Memory B cell (primary cell): Measurements from ENCODE around the gene CLC.
"Not testable (repeated sequence)": the region's sequence is repeated elsewhere in the genome, so short reads cannot be mapped to it uniquely, and the experiment has no call there.

Experiments
- ATAC-seq: fragments of 150-1000 bp; cut with Tn5 transposase; 2 replicates; pipeline ENCODE4 v1.10.0; 2021; ENCODE audit warnings: low read depth, mild to moderate bottlenecking, moderate library complexity
- DNase-seq, 2 donors: peaks; one replicate each; pipeline ENCODE4 v3.0.0; 2022; ENCODE audit warnings: low spot score in 2 of 2
- H3K27ac Mint-ChIP-seq: one replicate; pipeline ENCODE4 v1.8.0; 2022; ENCODE audit warnings: mild to moderate bottlenecking, moderate library complexity, mixed read lengths
- H3K27me3 Mint-ChIP-seq: one replicate; pipeline ENCODE4 v1.8.0; 2022; ENCODE audit warnings: mixed read lengths
- H3K36me3 Mint-ChIP-seq: one replicate; pipeline ENCODE4 v1.8.0; 2022; ENCODE audit warnings: mild to moderate bottlenecking, mixed read lengths
- H3K4me1 Mint-ChIP-seq: one replicate; pipeline ENCODE4 v1.8.0; 2022; ENCODE audit warnings: mixed read lengths
- H3K4me3 Mint-ChIP-seq: one replicate; pipeline ENCODE4 v1.8.0; 2022; ENCODE audit warnings: mild to moderate bottlenecking, moderate library complexity, mixed read lengths
- H3K9me3 Mint-ChIP-seq: one replicate; pipeline ENCODE4 v1.8.0; 2022; ENCODE audit warnings: mixed read lengths

CLC gene

GRCh38 chr19:39709026-39709872 is 28.6 kb downstream of the CLC start:
- H3K27me3 Mint-ChIP-seq: peaks cover 16% of the 10 kb centered on the region
- DNase-seq: no peak
- no peaks in the 10 kb centered on the region for H3K36me3 Mint-ChIP-seq
- H3K27ac Mint-ChIP-seq: no peak overlapping the region
- no peak for ATAC-seq
- H3K9me3 Mint-ChIP-seq: no peaks in the 10 kb centered on the region
- H3K4me1 Mint-ChIP-seq: no peaks in the 10 kb centered on the region
- H3K4me3 Mint-ChIP-seq: no peak overlapping the region

DNA sequence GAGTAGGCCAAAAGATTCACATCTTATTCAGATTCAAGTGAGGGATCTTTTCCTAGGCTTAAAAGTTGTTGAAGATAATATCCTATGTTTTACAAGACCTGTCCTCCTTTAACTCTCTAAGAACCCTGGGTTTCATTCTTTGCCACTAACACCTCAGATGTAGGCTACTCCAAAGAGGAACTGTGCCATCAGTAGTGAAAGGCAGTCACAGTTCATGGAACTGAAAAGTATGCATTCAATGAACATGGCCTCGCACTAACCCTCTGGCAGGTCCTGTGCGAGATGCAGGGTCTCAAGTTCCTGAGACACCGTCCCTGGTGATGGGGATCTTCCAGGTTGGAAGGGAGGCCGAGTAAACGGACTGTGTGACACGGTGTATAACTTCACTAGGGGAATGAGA is 29.2 kb downstream of the CLC start:
- DNase-seq (no peak), ATAC-seq (no peak)
- no peak overlapping the region for H3K27ac Mint-ChIP-seq
- no peak overlapping the region for H3K4me3 Mint-ChIP-seq
- H3K9me3 Mint-ChIP-seq: no peaks in the 10 kb centered on the region
- no peaks in the 10 kb centered on the region for H3K4me1 Mint-ChIP-seq
- no peaks in the 10 kb centered on the region for H3K36me3 Mint-ChIP-seq
- peaks cover 16% of the 10 kb centered on the region for H3K27me3 Mint-ChIP-seq

- H3K4me3 Mint-ChIP-seq: no peak overlapping the region
- ATAC-seq: no peak
Measured at GRCh38 chr19:39705578-39706188, 32.1 kb downstream of the CLC start.

GRCh38 chr19:39704181-39705044 is 33.4 kb downstream of the CLC start, which contains the start of gene LGALS14:
Gene LGALS14, plus strand, starts transcription at chr19:39704481. Its CDS starts 48 bp downstream, at chr19:39704529.
- no peak for DNase-seq
- ATAC-seq: no peak
- Mint-ChIP-seq H3K27ac (no peak within 1 kb of the TSS), H3K4me1 (no peaks in the 10 kb centered on the region), H3K27me3 (peaks cover 25% of the 10 kb centered on the region), H3K9me3 (no peaks in the 10 kb centered on the region), H3K36me3 (no peaks in the 10 kb centered on the region), H3K4me3 (no peak within 1 kb of the TSS)

More at GRCh38 chr19:39705578-39706188, 32.1 kb downstream of the CLC start:
- Mint-ChIP-seq H3K9me3 (no peaks in the 10 kb centered on the region), H3K36me3 (no peaks in the 10 kb centered on the region), H3K27ac (no peak overlapping the region), H3K27me3 (peaks cover 25% of the 10 kb centered on the region), H3K4me1 (no peaks in the 10 kb centered on the region)
- DNase-seq: no peak

DNA sequence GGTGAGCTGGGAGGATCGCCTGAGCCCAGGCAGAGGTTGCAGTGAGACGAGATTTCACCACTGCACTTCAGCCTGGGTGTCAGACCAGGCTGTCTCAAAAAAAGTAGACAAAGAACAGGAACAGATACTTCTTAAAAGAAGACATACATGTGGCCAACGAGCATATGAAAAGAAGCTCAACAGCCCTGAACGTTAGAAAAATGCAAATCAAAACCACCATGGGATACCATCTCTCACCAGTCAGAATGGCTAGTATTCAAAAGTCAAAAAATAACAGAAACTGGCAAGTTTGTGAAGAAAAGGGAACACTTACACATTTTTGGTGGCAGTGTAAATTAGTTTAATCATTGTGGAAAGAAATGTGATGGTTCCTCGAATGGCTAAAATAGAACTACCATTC is 36.5 kb downstream of the CLC start:
- ATAC-seq (peak; percentile 15), DNase-seq (no peak)
- Mint-ChIP-seq H3K36me3 (no peaks in the 10 kb centered on the region), H3K4me3 (no peak overlapping the region), H3K27ac (no peak overlapping the region), H3K27me3 (peaks cover 24% of the 10 kb centered on the region), H3K9me3 (no peaks in the 10 kb centered on the region), H3K4me1 (no peaks in the 10 kb centered on the region)

- Mint-ChIP-seq H3K27ac (no peak overlapping the region), H3K9me3 (no peaks in the 10 kb centered on the region), H3K27me3 (peaks cover 30% of the 10 kb centered on the region), H3K4me3 (no peak overlapping the region), H3K36me3 (no peaks in the 10 kb centered on the region), H3K4me1 (no peaks in the 10 kb centered on the region)
- ATAC-seq (no peak), DNase-seq (no peak)
Measured at GRCh38 chr19:39698535-39698934, 39.3 kb downstream of the CLC start.

DNA sequence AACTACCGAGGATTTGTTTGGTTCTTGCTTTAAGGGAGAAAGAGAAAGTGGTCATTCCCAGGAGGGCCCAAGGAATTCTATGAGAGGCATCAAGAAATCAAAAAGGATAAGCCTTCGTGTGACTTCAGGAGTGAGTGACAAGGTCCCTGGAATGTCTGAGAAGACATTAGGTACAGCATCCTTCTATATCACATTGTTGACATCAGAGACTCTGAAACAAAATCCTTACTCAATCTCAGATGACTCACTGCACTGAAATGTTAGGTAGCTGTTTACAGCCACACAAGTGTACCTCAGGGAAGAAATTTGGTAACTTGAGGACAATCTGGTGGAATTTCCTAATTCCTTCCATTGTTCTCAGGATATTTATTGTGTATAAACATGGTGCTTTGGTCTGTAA is 41.4 kb downstream of the CLC start:
- Mint-ChIP-seq H3K36me3 (no peaks in the 10 kb centered on the region), H3K4me1 (no peaks in the 10 kb centered on the region), H3K4me3 (no peak overlapping the region), H3K27me3 (peaks cover 30% of the 10 kb centered on the region), H3K27ac (no peak overlapping the region), H3K9me3 (no peaks in the 10 kb centered on the region)
- no peak for DNase-seq
- no peak for ATAC-seq

- Mint-ChIP-seq H3K4me3 (no peak overlapping the region), H3K36me3 (no peaks in the 10 kb centered on the region), H3K9me3 (no peaks in the 10 kb centered on the region), H3K27me3 (peaks cover 28% of the 10 kb centered on the region), H3K4me1 (no peaks in the 10 kb centered on the region), H3K27ac (no peak overlapping the region)
- DNase-seq (no peak), ATAC-seq (no peak)
Measured at GRCh38 chr19:39695759-39696158, 42.1 kb downstream of the CLC start.

GRCh38 chr19:39692822-39693221 is 45.0 kb downstream of the CLC start:
- peaks cover 2% of the 10 kb centered on the region for H3K9me3 Mint-ChIP-seq
- H3K27ac Mint-ChIP-seq: no peak overlapping the region
- no peaks in the 10 kb centered on the region for H3K36me3 Mint-ChIP-seq
- H3K4me3 Mint-ChIP-seq: no peak overlapping the region
- peaks cover 4% of the 10 kb centered on the region for H3K4me1 Mint-ChIP-seq
- DNase-seq (no peak), ATAC-seq (no peak)
- peaks cover 24% of the 10 kb centered on the region for H3K27me3 Mint-ChIP-seq

DNA sequence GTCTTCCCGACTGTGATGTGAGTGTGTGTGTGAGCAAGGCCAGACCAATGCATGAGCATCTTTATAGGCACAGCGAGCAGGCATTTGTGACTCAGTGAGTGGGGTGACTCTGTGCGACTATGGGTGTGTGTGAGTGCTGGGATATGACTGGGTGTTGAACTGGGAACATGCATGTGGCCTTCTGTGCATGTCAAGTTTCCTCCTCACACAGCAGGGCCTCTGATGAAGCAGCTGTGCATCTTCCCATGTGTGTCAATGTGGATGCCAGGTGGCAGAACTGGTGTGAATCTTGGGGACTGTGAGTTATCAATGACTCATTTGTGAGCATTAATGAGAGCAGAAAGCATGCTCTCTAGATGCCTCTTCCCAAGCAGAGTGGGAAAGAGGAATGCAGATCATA is 45.7 kb downstream of the CLC start:
- DNase-seq: no peak
- H3K9me3 Mint-ChIP-seq: peaks cover 2% of the 10 kb centered on the region
- no peak for ATAC-seq
- no peak overlapping the region for H3K27ac Mint-ChIP-seq
- no peaks in the 10 kb centered on the region for H3K36me3 Mint-ChIP-seq
- H3K27me3 Mint-ChIP-seq: peaks cover 24% of the 10 kb centered on the region
- peaks cover 4% of the 10 kb centered on the region for H3K4me1 Mint-ChIP-seq
- no peak overlapping the region for H3K4me3 Mint-ChIP-seq

DNA sequence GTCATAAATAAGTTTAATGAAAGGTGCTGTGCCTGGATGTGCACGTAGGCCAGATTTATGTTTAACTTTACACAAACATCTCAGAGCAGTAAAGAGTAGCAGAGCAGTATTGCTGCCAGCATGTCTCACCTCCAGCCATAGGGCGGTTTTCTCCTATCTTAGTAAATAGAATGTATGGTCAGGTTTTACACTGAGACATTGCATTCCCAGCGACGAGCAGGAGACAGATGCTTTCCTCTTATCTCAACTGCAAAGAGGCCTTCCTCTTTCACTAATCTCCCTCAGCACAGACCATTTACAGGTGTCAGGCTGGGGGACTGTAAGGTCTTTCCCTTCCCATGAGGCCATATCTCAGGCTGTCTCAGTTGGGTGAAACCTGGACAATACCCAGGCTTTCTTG is 49.2 kb downstream of the CLC start:
- DNase-seq, H3K4me1 Mint-ChIP-seq, H3K27ac Mint-ChIP-seq, H3K9me3 Mint-ChIP-seq, ATAC-seq, H3K36me3 Mint-ChIP-seq, H3K4me3 Mint-ChIP-seq: not testable (repeated sequence)
- H3K27me3 Mint-ChIP-seq: peaks cover 16% of the 10 kb centered on the region

GRCh38 chr19:39686739-39687138 is 51.1 kb downstream of the CLC start:
- Mint-ChIP-seq H3K27me3 (peaks cover 8% of the 10 kb centered on the region), H3K4me3 (no peak overlapping the region), H3K9me3 (peaks cover 2% of the 10 kb centered on the region), H3K36me3 (no peaks in the 10 kb centered on the region), H3K4me1 (peaks cover 4% of the 10 kb centered on the region), H3K27ac (no peak overlapping the region)
- no peak for DNase-seq
- no peak for ATAC-seq

DNA sequence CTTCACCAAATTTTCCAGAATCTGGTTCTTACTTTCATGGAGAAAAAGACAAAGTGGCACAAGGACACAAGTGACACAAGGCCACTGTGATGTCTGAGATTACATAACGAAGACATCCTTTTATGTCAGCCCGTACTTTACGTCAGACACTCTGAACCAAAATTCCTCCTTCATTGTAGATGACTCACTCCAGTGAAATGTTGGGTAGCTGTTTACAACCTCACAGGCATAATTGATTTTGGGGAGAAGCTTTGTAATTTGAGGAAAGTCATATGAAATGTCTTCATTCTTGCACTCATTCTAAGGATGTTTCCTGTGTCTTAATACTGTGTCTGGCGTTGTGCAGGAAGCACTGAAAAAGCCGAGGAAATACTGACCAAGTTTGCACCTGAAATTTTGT is 53.6 kb downstream of the CLC start:
- no peaks in the 10 kb centered on the region for H3K9me3 Mint-ChIP-seq
- DNase-seq (no peak), ATAC-seq (no peak)
- peaks cover 9% of the 10 kb centered on the region for H3K4me1 Mint-ChIP-seq
- peaks cover 12% of the 10 kb centered on the region for H3K27me3 Mint-ChIP-seq
- H3K27ac Mint-ChIP-seq: no peak overlapping the region
- no peak overlapping the region for H3K4me3 Mint-ChIP-seq
- H3K36me3 Mint-ChIP-seq: no peaks in the 10 kb centered on the region

- ATAC-seq: no peak
- Mint-ChIP-seq H3K36me3 (no peaks in the 10 kb centered on the region), H3K27me3 (peaks cover 20% of the 10 kb centered on the region), H3K4me1 (peaks cover 11% of the 10 kb centered on the region), H3K4me3 (no peak overlapping the region), H3K27ac (no peak overlapping the region), H3K9me3 (no peaks in the 10 kb centered on the region)
- DNase-seq: no peak
Measured at GRCh38 chr19:39681416-39681815, 56.4 kb downstream of the CLC start.
